NCI-H128 (cell line): ENCODE results near the gene FTSJ1.
"Not testable (repeated sequence)": the region's sequence is repeated elsewhere in the genome, so short reads cannot be mapped to it uniquely, and the experiment has no call there.

Experiments
- DNase-seq: peaks from one replicate; lab custom pipeline; 2025; ENCODE audit not compliant: unreplicated experiment; lab: John Stamatoyannopoulos, UW

Gene FTSJ1

GRCh38 chrX:48475774-48476577 lies at the start of gene FTSJ1:
Gene FTSJ1 (plus strand): TSS chrX:48476199. CDS start chrX:48478048, 1,849 bp downstream.
- peak; percentile 16 for DNase-seq

GRCh38 chrX:48427027-48427716 lies 48.8 kb upstream of the FTSJ1 start:
- DNase-seq = not testable (repeated sequence)

- not testable (repeated sequence) for DNase-seq
Measured at GRCh38 chrX:48429606-48430005, 46.4 kb upstream of the FTSJ1 start.

- DNase-seq = not testable (repeated sequence)
Measured at GRCh38 chrX:48430166-48430565, 45.8 kb upstream of the FTSJ1 start.

- DNase-seq = not testable (repeated sequence)
Measured at GRCh38 chrX:48433713-48434112, 42.3 kb upstream of the FTSJ1 start.

GRCh38 chrX:48447201-48447600 lies 28.8 kb upstream of the FTSJ1 start:
- DNase-seq = not testable (repeated sequence)

GRCh38 chrX:48450076-48450475 lies 25.9 kb upstream of the FTSJ1 start:
- DNase-seq = no peak

- no peak for DNase-seq
Measured at GRCh38 chrX:48451708-48452107, 24.3 kb upstream of the FTSJ1 start.

- no peak for DNase-seq
Measured at GRCh38 chrX:48456628-48457331, 19.2 kb upstream of the FTSJ1 start.

- no peak for DNase-seq
Measured at GRCh38 chrX:48458711-48459110, 17.3 kb upstream of the FTSJ1 start.

GRCh38 chrX:48459483-48459882 lies 16.5 kb upstream of the FTSJ1 start:
- DNase-seq = no peak

- no peak for DNase-seq
Measured at GRCh38 chrX:48460031-48460430, 16.0 kb upstream of the FTSJ1 start.

GRCh38 chrX:48460606-48461005 lies 15.4 kb upstream of the FTSJ1 start:
- no peak for DNase-seq

GRCh38 chrX:48461830-48462229 lies 14.2 kb upstream of the FTSJ1 start:
- DNase-seq = no peak

- no peak for DNase-seq
Measured at GRCh38 chrX:48465336-48465933, 10.6 kb upstream of the FTSJ1 start.

- no peak for DNase-seq
Measured at GRCh38 chrX:48466696-48467095, 9.3 kb upstream of the FTSJ1 start.

- DNase-seq = no peak
Measured at GRCh38 chrX:48467281-48467761, 8.7 kb upstream of the FTSJ1 start.

- no peak for DNase-seq
Measured at GRCh38 chrX:48468247-48468671, 7.7 kb upstream of the FTSJ1 start.

GRCh38 chrX:48468693-48469691 lies 7.0 kb upstream of the FTSJ1 start:
- no peak for DNase-seq
